Neural progenitor cell (in vitro differentiated cells): ENCODE results near the gene ZNF786.

ENCODE experiments used
- EZH2 ChIP-seq: fragments of 200-600 bp; sonication (generic); IDR thresholded peaks from 2 replicates; pipeline ENCODE4 v1.6.1; 2017; ENCODE audit warnings: antibody characterized with exemption, mild to moderate bottlenecking, moderate library complexity
- TF ChIP-seq, protein P1 (sequence below): fragments of 200-600 bp; sonication (generic); IDR thresholded peaks from 2 replicates; pipeline ENCODE4 v1.5.1; 2017; ENCODE audit warnings: antibody characterized with exemption, mild to moderate bottlenecking

- TF ChIP-seq EZH2 = no peak
- TF ChIP-seq, protein P1, sequence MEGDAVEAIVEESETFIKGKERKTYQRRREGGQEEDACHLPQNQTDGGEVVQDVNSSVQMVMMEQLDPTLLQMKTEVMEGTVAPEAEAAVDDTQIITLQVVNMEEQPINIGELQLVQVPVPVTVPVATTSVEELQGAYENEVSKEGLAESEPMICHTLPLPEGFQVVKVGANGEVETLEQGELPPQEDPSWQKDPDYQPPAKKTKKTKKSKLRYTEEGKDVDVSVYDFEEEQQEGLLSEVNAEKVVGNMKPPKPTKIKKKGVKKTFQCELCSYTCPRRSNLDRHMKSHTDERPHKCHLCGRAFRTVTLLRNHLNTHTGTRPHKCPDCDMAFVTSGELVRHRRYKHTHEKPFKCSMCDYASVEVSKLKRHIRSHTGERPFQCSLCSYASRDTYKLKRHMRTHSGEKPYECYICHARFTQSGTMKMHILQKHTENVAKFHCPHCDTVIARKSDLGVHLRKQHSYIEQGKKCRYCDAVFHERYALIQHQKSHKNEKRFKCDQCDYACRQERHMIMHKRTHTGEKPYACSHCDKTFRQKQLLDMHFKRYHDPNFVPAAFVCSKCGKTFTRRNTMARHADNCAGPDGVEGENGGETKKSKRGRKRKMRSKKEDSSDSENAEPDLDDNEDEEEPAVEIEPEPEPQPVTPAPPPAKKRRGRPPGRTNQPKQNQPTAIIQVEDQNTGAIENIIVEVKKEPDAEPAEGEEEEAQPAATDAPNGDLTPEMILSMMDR = no peak
These were observed 20.0 kb downstream of the ZNF786 start for GRCh38 chr7:149070372-149071125.
